Panc1 (cell line): ENCODE measurements around the gene HSD17B3.

Experiments used
- CTCF ChIP-seq: fragments of 450-650 bp; IDR thresholded peaks from 2 replicates; pipeline ENCODE4 v1.5.1; 2017; ENCODE audit warnings: mild to moderate bottlenecking
- REST ChIP-seq, 2 experiments: IDR thresholded peaks; 2 replicates each; pipeline ENCODE4 v1.6.1; 2011 to 2012; ENCODE audit warnings: low read depth in 2 of 2, control low read depth in 1 of 2, low read length in 1 of 2, mild to moderate bottlenecking in 1 of 2, moderate library complexity in 1 of 2; ENCODE audit not compliant: insufficient read depth in 1 of 2

DNA sequence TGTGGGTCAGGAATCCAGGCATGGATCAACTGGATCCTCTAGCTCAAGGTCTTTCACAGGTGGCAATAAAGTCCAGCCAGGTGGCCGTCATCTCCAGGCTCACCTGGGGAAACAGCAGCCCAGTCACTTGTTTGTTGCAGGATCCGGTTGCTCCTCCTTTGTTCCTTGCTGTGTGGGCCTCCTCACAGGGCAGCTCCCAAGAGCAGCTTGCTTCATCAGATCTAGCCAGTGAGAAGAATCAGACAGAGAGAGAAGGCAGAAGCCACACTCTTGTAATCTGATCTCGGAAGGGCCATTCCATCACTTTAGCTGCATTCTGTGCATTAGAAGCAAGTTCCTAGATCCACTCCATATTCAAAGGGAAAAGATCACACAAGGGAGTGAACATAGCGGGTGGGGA, 3.2 kb upstream of the HSD17B3 start:
- no peak for TF ChIP-seq CTCF
- TF ChIP-seq REST (IDR thresholded peaks at IDR 0.05; ENCODE audit: insufficient read depth in 1 of 2, low read depth in 2 of 2, low read length in 1 of 2), result no peak
